K562 (cell line): ENCODE measurements around the gene NT5DC4. TPM values are rescaled to one million over a fixed set of nuclear protein-coding genes. Genes with fewer than 3 reads are reported as not detected.

Experiments
- CBX1 ChIP-seq: sonication (generic); IDR thresholded peaks from 2 replicates; pipeline ENCODE4 v1.6.1; 2016; ENCODE audit warnings: antibody characterized with exemption, low read depth, mild to moderate bottlenecking
- CXXC5 ChIP-seq: fragments of 250-450 bp; sonication (Bioruptor Pico); IDR thresholded peaks from 2 replicates; pipeline ENCODE4 v1.8.0; 2022; ENCODE audit warnings: inconsistent platforms, mild to moderate bottlenecking, moderate library complexity
- DDX20 ChIP-seq: fragments of 450-650 bp; IDR thresholded peaks from 2 replicates; pipeline ENCODE4 v1.6.1; 2016; ENCODE audit warnings: missing genetic modification characterization, low read depth, mild to moderate bottlenecking, missing compliant biosample characterization, moderate library complexity
- ESRRB ChIP-seq: fragments of 250-450 bp; sonication (Bioruptor Pico); IDR thresholded peaks from 2 replicates; pipeline ENCODE4 v1.5.0; 2020; ENCODE audit warnings: mild to moderate bottlenecking, moderate library complexity, borderline replicate concordance
- ETV6 ChIP-seq, 3 experiments: fragments of 150-350 bp in 1 of 3; sonication (generic) in 1 of 3; formaldehyde crosslinking in 1 of 3; IDR thresholded peaks; 2 replicates each; pipeline versions ENCODE4 v1.6.1 to v1.8.0; 2014 to 2022; ENCODE audit warnings: borderline replicate concordance in 2 of 3, low read depth in 2 of 3, antibody characterized with exemption in 1 of 3, low read length in 1 of 3, mild to moderate bottlenecking in 1 of 3, missing genetic modification reagents in 1 of 3
- EWSR1 ChIP-seq: fragments of 450-650 bp; IDR thresholded peaks from 2 replicates; pipeline ENCODE4 v1.6.1; 2018; ENCODE audit warnings: borderline replicate concordance, mild to moderate bottlenecking, low read depth, moderate library complexity; ENCODE audit not compliant: partially characterized antibody
- GABPB2 ChIP-seq: fragments of 250-450 bp; sonication (Bioruptor Pico); conservative IDR thresholded peaks from 2 replicates; pipeline ENCODE4 v1.5.1; 2021; ENCODE audit warnings: mild to moderate bottlenecking
- HDAC1 ChIP-seq, 2 experiments: fragments of 450-650 bp; IDR thresholded peaks; 2 replicates each; pipeline ENCODE4 v1.6.1; 2016 to 2017; ENCODE audit warnings: inconsistent platforms in 1 of 2, mild to moderate bottlenecking in 1 of 2, moderate library complexity in 1 of 2
- HSF4 ChIP-seq: fragments of 250-450 bp; sonication (Bioruptor Pico); IDR thresholded peaks from 2 replicates; pipeline ENCODE4 v2.1.2; 2022; ENCODE audit warnings: mild to moderate bottlenecking, moderate library complexity, borderline replicate concordance
- KDM2B ChIP-seq: fragments of 250-450 bp; sonication (Bioruptor Pico); IDR thresholded peaks from 2 replicates; pipeline ENCODE4 v1.8.0; 2021; ENCODE audit warnings: mild to moderate bottlenecking, moderate library complexity
- MAFF ChIP-seq: IDR thresholded peaks from 2 replicates; pipeline ENCODE4 v1.6.1; 2012; ENCODE audit warnings: low read length, improper control_type of control experiment
- PHB ChIP-seq: fragments of 250-450 bp; sonication (Bioruptor Pico); IDR thresholded peaks from 2 replicates; pipeline ENCODE4 v1.5.0; 2021
- RBM34 ChIP-seq: fragments of 200-400 bp; formaldehyde crosslinking; IDR thresholded peaks from 2 replicates; pipeline ENCODE4 v1.6.1; 2018; ENCODE audit warnings: low read length, borderline replicate concordance; ENCODE audit not compliant: insufficient read depth
- RNF2 ChIP-seq: sonication (generic); IDR thresholded peaks from 2 replicates; pipeline ENCODE4 v1.6.1; 2016
- SMAD4 ChIP-seq: fragments of 250-450 bp; sonication (Bioruptor Pico); conservative IDR thresholded peaks from 2 replicates; pipeline ENCODE4 v1.8.0; 2021; ENCODE audit warnings: inconsistent platforms, mild to moderate bottlenecking, moderate library complexity
- SMARCE1 ChIP-seq: fragments of 450-650 bp; IDR thresholded peaks from 2 replicates; pipeline ENCODE4 v1.7.1; 2016; ENCODE audit warnings: mild to moderate bottlenecking
- SPI1 ChIP-seq: IDR thresholded peaks from 2 replicates; pipeline ENCODE4 v1.6.1; 2011; ENCODE audit warnings: low read depth, low read length, control low read depth, borderline replicate concordance
- SREBF2 ChIP-seq: sonication (generic); formaldehyde crosslinking; IDR thresholded peaks from 2 replicates; pipeline ENCODE4 v1.4.0; 2020; ENCODE audit warnings: mild to moderate bottlenecking, missing genetic modification reagents
- ZBTB9 ChIP-seq: fragments of 450-650 bp; formaldehyde crosslinking; IDR thresholded peaks from 2 replicates; pipeline ENCODE4 v1.4.0; 2020; ENCODE audit warnings: mild to moderate bottlenecking, moderate library complexity
- ZNF239 ChIP-seq: fragments of 250-450 bp; sonication (Bioruptor Pico); IDR thresholded peaks from 2 replicates; pipeline ENCODE4 v1.4.0; 2020; ENCODE audit warnings: mild to moderate bottlenecking
- ZNF584 ChIP-seq: fragments of 200-800 bp; sonication (Bioruptor generic); IDR thresholded peaks from 2 replicates; pipeline ENCODE4 v1.6.1; 2016; ENCODE audit warnings: low read depth, mild to moderate bottlenecking, missing genetic modification characterization, missing compliant biosample characterization
- ZNF609 ChIP-seq: sonication (generic); formaldehyde crosslinking; IDR thresholded peaks from 2 replicates; pipeline ENCODE4 v1.8.1; 2023; ENCODE audit warnings: missing genetic modification reagents, mild to moderate bottlenecking, borderline replicate concordance
- ZNF695 ChIP-seq: fragments of 450-650 bp; formaldehyde crosslinking; IDR thresholded peaks from 2 replicates; pipeline ENCODE4 v1.4.0; 2020; ENCODE audit warnings: mild to moderate bottlenecking, moderate library complexity
- polyA plus RNA-seq, 8 experiments: library from polyadenylated mRNA; depleted of rRNA in 4 of 8; stranded (reverse) in 5 of 8; unstranded in 3 of 8; fragments of >200 nt; fragmentation: Nextera tagmentation in 2 of 8; fragmentation: Illumina TruSeq in 1 of 8; extraction: Ambion mirVana in 2 of 8; extraction: Trizol in 1 of 8; gene quantifications; 2 replicates each; pipeline versions ENCODE4 v1.2.1 to v1.2.3, GENCODE V29; 2011 to 2014; ENCODE audit warnings: inconsistent platforms in 1 of 8, missing spikeins in 1 of 8
- total RNA-seq, 7 experiments: library from RNA; depleted of rRNA in 6 of 7; stranded (reverse); fragments of >200 nt in 6 of 7; fragmentation: Illumina TruSeq in 2 of 7; extraction: Trizol in 2 of 7; gene quantifications; 2 replicates each; pipeline versions ENCODE4 v1.2.1 to v1.2.3, GENCODE V29; 2011 to 2021; ENCODE audit warnings: low replicate concordance in 1 of 7
- TF ChIP-seq, protein P1 (sequence below): fragments of 250-450 bp; sonication (Bioruptor Pico); IDR thresholded peaks from 2 replicates; pipeline ENCODE4 v1.5.1; 2021; ENCODE audit warnings: mild to moderate bottlenecking

Gene NT5DC4
- total and polyA plus RNA-seq, 9 of the 15 experiments (the other 6 are each of a cell fraction or from before 2014, with no cell fraction given): 0.44 to 6.9 (median 2.5) TPM

GRCh38 chr2:112728029-112728362 lies 7.2 kb downstream of the NT5DC4 start (continued):
- TF ChIP-seq SREBF2 (CRISPR knock-in tag) (no peak), PHB (CRISPR knock-in tag) (no peak), EWSR1 (no peak), ETV6 (IDR thresholded peaks at IDR 0.05; ENCODE audit: borderline replicate concordance in 1 of 2, low read depth in 2 of 2, low read length in 1 of 2) (no peak), ETV6 (CRISPR knock-in tag; IDR thresholded peaks at IDR 0.05; ENCODE audit: borderline replicate concordance) (no peak), ZNF695 (no peak), HDAC1 (IDR thresholded peaks at IDR 0.05) (peak in 1 of 2 experiments; percentile 69; a peak in 2 of 4 replicates), GABPB2 (CRISPR knock-in tag) (no peak), SMARCE1 (no peak), SMAD4 (CRISPR knock-in tag) (peak; percentile 65; the same call in 1 of the 2 replicates), ZNF609 (CRISPR knock-in tag) (no peak), DDX20 (no peak), ZNF239 (CRISPR knock-in tag) (no peak), RNF2 (no peak), ESRRB (CRISPR knock-in tag) (no peak), ZNF584 (CRISPR knock-in tag) (no peak), KDM2B (no peak), CXXC5 (CRISPR knock-in tag) (peak; percentile 45), ZBTB9 (CRISPR knock-in tag) (no peak), MAFF (no peak), RBM34 (no peak), HSF4 (CRISPR knock-in tag) (no peak), SPI1 (no peak), CBX1 (no peak)
- TF ChIP-seq, protein P1, sequence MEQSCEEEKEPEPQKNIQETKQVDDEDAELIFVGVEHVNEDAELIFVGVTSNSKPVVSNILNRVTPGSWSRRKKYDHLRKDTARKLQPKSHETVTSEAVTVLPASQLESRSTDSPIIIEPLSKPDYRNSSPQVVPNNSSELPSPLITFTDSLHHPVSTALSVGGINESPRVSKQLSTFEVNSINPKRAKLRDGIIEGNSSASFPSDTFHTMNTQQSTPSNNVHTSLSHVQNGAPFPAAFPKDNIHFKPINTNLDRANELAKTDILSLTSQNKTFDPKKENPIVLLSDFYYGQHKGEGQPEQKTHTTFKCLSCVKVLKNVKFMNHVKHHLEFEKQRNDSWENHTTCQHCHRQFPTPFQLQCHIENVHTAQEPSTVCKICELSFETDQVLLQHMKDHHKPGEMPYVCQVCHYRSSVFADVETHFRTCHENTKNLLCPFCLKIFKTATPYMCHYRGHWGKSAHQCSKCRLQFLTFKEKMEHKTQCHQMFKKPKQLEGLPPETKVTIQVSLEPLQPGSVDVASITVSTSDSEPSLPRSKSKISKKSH (CRISPR knock-in tag): no peak
